HG02852 (cell line): ENCODE results near the gene GALNT14.

Experiments used
- ATAC-seq: cut with Tn5 transposase; IDR thresholded peaks from one replicate; pipeline ENCODE4 v1.9.1; 2021; ENCODE audit warnings: mild to moderate bottlenecking, moderate library complexity; ENCODE audit not compliant: unreplicated experiment

Gene GALNT14

GRCh38 chr2:31136000-31136399, 2.2 kb downstream of the GALNT14 start:
- no peak for ATAC-seq

GRCh38 chr2:31134480-31134879, 3.8 kb downstream of the GALNT14 start:
- ATAC-seq = no peak

- no peak for ATAC-seq
These were observed 5.5 kb downstream of the GALNT14 start for GRCh38 chr2:31132786-31133185.

- no peak for ATAC-seq
These were observed 6.4 kb downstream of the GALNT14 start for GRCh38 chr2:31131871-31132270.

- no peak for ATAC-seq
These were observed 8.7 kb downstream of the GALNT14 start for GRCh38 chr2:31129375-31130171.

GRCh38 chr2:31127931-31128330, 10.3 kb downstream of the GALNT14 start:
- ATAC-seq = no peak

- no peak for ATAC-seq
These were observed 12.1 kb downstream of the GALNT14 start for GRCh38 chr2:31125918-31126695.

GRCh38 chr2:31124904-31125303, 13.3 kb downstream of the GALNT14 start:
- no peak for ATAC-seq

- ATAC-seq = no peak
These were observed 16.1 kb downstream of the GALNT14 start for GRCh38 chr2:31122133-31122532.

GRCh38 chr2:31113765-31114164, 24.5 kb downstream of the GALNT14 start:
- no peak for ATAC-seq

- no peak for ATAC-seq
These were observed 25.7 kb downstream of the GALNT14 start for GRCh38 chr2:31112544-31112943.

GRCh38 chr2:31110998-31111397, 27.2 kb downstream of the GALNT14 start:
- ATAC-seq = no peak

- no peak for ATAC-seq
These were observed 27.8 kb downstream of the GALNT14 start for GRCh38 chr2:31110431-31110830.

- ATAC-seq = no peak
These were observed 28.5 kb downstream of the GALNT14 start for GRCh38 chr2:31109633-31110192.

- ATAC-seq = no peak
These were observed 29.5 kb downstream of the GALNT14 start for GRCh38 chr2:31108561-31109286.

GRCh38 chr2:31107591-31108300, 30.5 kb downstream of the GALNT14 start:
- no peak for ATAC-seq

- no peak for ATAC-seq
These were observed 36.5 kb downstream of the GALNT14 start for GRCh38 chr2:31101701-31102100.

- no peak for ATAC-seq
These were observed 40.2 kb downstream of the GALNT14 start for GRCh38 chr2:31097962-31098613.

- ATAC-seq = no peak
These were observed 48.1 kb downstream of the GALNT14 start for GRCh38 chr2:31090188-31090587.

GRCh38 chr2:31089645-31090044, 48.6 kb downstream of the GALNT14 start:
- no peak for ATAC-seq
